ENCODE measurements around the gene LAMB4. TPM values are rescaled to one million over a fixed set of nuclear protein-coding genes. Genes with fewer than 3 reads are reported as not detected.

Gene LAMB4
- total and polyA plus RNA-seq, 2 experiments from 2014 or later, result not detected

DNA sequence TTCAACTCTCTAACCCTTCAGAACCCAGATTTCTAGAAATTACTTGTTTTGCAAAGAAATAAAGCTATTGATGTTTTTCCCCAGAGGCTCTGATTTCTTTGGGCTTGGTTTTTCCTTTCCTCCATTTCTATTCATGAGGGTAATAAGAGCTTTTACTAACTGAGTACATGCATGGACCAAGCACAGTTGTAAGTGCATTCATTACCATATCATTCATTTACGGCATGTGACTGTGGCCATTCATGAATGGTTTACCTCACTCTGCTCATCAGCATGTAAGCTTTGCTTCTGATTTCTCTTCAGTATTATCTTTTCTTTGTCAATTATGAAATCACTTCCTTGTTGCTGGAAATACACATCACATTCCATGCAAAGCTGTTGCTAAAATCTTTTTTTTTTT lies 42.4 kb downstream of the LAMB4 start:
- Histone ChIP-seq H3K4me3 (no peak overlapping the region), H3K4me2 (no peak overlapping the region), H3K4me1 (ENCODE audit: insufficient read depth) (no peaks in the 10 kb centered on the region), H3K27me3 (ENCODE audit: insufficient read depth) (no peaks in the 10 kb centered on the region), H3K36me3 (ENCODE audit: insufficient read depth) (no peaks in the 10 kb centered on the region), H3K27ac (ENCODE audit: low read depth) (no peak overlapping the region), H3F3A (replicated peaks; ENCODE audit: low read depth) (no peaks in the 10 kb centered on the region), H2AFZ (no peak overlapping the region), H3K9me2 (ENCODE audit: insufficient read depth) (peaks cover 7% of the 10 kb centered on the region; the same call in 1 of the 2 replicates), H3K79me2 (replicated peaks; ENCODE audit: insufficient read depth) (no peaks in the 10 kb centered on the region), H4K20me1 (replicated peaks; ENCODE audit: insufficient read depth) (no peaks in the 10 kb centered on the region)
- no peaks in the 10 kb centered on the region for H3K27me3 Mint-ChIP-seq (ENCODE audit: insufficient read depth, low read depth, poor library complexity)
- no peak overlapping the region for H3K27ac Mint-ChIP-seq
- no peak for ATAC-seq
- no peaks in the 10 kb centered on the region for H3K9me3 Mint-ChIP-seq
- H3K4me1 Mint-ChIP-seq, result no peaks in the 10 kb centered on the region; the same call in 2 of the 3 replicates
- no peak for DNase-seq (ENCODE audit: low spot score)
- H3K36me3 Mint-ChIP-seq (ENCODE audit: low read depth), result no peaks in the 10 kb centered on the region
- TF ChIP-seq ZNF114 (CRISPR knock-in tag; IDR thresholded peaks at IDR 0.05), result no peak
- H3K4me3 Mint-ChIP-seq, result no peak overlapping the region

DNA sequence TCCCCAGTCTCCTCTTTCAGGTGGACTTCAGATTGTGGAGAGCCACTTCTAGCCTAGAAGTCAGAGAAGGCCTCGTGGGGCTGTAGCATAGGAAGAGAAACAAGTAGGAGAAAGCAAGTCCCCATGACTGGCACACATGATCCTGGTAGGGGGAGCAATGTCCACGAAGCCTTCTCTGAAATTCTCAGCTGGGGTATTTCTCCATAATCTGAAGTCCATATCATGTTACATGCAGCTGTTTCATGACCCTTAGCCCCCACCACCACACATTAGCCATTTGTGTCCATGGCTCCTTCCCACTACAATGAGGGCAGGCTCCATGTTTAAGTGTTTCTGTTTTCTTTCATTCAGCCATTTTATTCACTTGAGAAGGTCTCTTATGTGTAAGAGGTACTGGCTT lies 43.2 kb downstream of the LAMB4 start:
- H3K79me2 ChIP-seq (replicated peaks; ENCODE audit: insufficient read depth), result no peaks in the 10 kb centered on the region
- no peaks in the 10 kb centered on the region for H3F3A ChIP-seq (replicated peaks; ENCODE audit: low read depth)
- Mint-ChIP-seq H3K36me3 (ENCODE audit: low read depth) (no peaks in the 10 kb centered on the region), H3K27me3 (ENCODE audit: insufficient read depth, low read depth, poor library complexity) (peaks cover under 1% of the 10 kb centered on the region), H3K27ac (no peak overlapping the region), H3K4me1 (no peaks in the 10 kb centered on the region; the same call in 2 of the 3 replicates), H3K9me3 (0 out of 3 replicates have a peak, but pooled peaks cover under 1% of the 10 kb centered on the region), H3K4me3 (no peak overlapping the region)
- DNase-seq (ENCODE audit: low spot score), result no peak
- H3K4me2 ChIP-seq, result no peak overlapping the region
- H3K27me3 ChIP-seq (ENCODE audit: insufficient read depth), result no peaks in the 10 kb centered on the region
- H3K9me2 ChIP-seq (ENCODE audit: insufficient read depth), result peaks cover 7% of the 10 kb centered on the region; the same call in 1 of the 2 replicates
- no peak overlapping the region for H3K27ac ChIP-seq (ENCODE audit: low read depth)
- H3K4me1 ChIP-seq (ENCODE audit: insufficient read depth), result no peaks in the 10 kb centered on the region
- H3K36me3 ChIP-seq (ENCODE audit: insufficient read depth), result no peaks in the 10 kb centered on the region
- H2AFZ ChIP-seq, result no peak overlapping the region
- H4K20me1 ChIP-seq (replicated peaks; ENCODE audit: insufficient read depth), result no peaks in the 10 kb centered on the region
- H3K4me3 ChIP-seq, result no peak overlapping the region
- no peak for ATAC-seq
- TF ChIP-seq CREB1 (CRISPR knock-in tag; IDR thresholded peaks at IDR 0.05; ENCODE audit: low read depth) (no peak), POLR2AphosphoS5 (IDR thresholded peaks at IDR 0.05; ENCODE audit: low read depth) (no peak), EZH2phosphoT487 (IDR thresholded peaks at IDR 0.05; ENCODE audit: unreplicated experiment) (no peak), ZNF114 (CRISPR knock-in tag; IDR thresholded peaks at IDR 0.05) (no peak), JUNB (IDR thresholded peaks at IDR 0.05; ENCODE audit: unreplicated experiment) (no peak), EZH2 (IDR thresholded peaks at IDR 0.05; ENCODE audit: low read depth, unreplicated experiment) (no peak), NANOG (IDR thresholded peaks at IDR 0.05; ENCODE audit: borderline replicate concordance) (no peak), ZNF331 (CRISPR knock-in tag; IDR thresholded peaks at IDR 0.05; ENCODE audit: low read depth) (no peak), STAT1 (IDR thresholded peaks at IDR 0.05; ENCODE audit: unreplicated experiment) (no peak)
- TF ChIP-seq, protein P1, sequence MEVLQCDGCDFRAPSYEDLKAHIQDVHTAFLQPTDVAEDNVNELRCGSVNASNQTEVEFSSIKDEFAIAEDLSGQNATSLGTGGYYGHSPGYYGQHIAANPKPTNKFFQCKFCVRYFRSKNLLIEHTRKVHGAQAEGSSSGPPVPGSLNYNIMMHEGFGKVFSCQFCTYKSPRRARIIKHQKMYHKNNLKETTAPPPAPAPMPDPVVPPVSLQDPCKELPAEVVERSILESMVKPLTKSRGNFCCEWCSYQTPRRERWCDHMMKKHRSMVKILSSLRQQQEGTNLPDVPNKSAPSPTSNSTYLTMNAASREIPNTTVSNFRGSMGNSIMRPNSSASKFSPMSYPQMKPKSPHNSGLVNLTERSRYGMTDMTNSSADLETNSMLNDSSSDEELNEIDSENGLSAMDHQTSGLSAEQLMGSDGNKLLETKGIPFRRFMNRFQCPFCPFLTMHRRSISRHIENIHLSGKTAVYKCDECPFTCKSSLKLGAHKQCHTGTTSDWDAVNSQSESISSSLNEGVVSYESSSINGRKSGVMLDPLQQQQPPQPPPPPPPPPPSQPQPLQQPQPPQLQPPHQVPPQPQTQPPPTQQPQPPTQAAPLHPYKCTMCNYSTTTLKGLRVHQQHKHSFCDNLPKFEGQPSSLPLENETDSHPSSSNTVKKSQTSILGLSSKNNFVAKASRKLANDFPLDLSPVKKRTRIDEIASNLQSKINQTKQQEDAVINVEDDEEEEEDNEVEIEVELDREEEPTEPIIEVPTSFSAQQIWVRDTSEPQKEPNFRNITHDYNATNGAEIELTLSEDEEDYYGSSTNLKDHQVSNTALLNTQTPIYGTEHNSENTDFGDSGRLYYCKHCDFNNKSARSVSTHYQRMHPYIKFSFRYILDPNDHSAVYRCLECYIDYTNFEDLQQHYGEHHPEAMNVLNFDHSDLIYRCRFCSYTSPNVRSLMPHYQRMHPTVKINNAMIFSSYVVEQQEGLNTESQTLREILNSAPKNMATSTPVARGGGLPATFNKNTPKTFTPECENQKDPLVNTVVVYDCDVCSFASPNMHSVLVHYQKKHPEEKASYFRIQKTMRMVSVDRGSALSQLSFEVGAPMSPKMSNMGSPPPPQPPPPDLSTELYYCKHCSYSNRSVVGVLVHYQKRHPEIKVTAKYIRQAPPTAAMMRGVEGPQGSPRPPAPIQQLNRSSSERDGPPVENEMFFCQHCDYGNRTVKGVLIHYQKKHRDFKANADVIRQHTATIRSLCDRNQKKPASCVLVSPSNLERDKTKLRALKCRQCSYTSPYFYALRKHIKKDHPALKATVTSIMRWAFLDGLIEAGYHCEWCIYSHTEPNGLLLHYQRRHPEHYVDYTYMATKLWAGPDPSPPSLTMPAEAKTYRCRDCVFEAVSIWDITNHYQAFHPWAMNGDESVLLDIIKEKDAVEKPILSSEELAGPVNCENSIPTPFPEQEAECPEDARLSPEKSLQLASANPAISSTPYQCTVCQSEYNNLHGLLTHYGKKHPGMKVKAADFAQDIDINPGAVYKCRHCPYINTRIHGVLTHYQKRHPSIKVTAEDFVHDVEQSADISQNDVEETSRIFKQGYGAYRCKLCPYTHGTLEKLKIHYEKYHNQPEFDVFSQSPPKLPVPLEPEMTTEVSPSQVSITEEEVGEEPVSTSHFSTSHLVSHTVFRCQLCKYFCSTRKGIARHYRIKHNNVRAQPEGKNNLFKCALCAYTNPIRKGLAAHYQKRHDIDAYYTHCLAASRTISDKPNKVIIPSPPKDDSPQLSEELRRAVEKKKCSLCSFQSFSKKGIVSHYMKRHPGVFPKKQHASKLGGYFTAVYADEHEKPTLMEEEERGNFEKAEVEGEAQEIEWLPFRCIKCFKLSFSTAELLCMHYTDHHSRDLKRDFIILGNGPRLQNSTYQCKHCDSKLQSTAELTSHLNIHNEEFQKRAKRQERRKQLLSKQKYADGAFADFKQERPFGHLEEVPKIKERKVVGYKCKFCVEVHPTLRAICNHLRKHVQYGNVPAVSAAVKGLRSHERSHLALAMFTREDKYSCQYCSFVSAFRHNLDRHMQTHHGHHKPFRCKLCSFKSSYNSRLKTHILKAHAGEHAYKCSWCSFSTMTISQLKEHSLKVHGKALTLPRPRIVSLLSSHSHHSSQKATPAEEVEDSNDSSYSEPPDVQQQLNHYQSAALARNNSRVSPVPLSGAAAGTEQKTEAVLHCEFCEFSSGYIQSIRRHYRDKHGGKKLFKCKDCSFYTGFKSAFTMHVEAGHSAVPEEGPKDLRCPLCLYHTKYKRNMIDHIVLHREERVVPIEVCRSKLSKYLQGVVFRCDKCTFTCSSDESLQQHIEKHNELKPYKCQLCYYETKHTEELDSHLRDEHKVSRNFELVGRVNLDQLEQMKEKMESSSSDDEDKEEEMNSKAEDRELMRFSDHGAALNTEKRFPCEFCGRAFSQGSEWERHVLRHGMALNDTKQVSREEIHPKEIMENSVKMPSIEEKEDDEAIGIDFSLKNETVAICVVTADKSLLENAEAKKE (CRISPR knock-in tag; IDR thresholded peaks at IDR 0.05), result no peak
- TF ChIP-seq, protein P2, sequence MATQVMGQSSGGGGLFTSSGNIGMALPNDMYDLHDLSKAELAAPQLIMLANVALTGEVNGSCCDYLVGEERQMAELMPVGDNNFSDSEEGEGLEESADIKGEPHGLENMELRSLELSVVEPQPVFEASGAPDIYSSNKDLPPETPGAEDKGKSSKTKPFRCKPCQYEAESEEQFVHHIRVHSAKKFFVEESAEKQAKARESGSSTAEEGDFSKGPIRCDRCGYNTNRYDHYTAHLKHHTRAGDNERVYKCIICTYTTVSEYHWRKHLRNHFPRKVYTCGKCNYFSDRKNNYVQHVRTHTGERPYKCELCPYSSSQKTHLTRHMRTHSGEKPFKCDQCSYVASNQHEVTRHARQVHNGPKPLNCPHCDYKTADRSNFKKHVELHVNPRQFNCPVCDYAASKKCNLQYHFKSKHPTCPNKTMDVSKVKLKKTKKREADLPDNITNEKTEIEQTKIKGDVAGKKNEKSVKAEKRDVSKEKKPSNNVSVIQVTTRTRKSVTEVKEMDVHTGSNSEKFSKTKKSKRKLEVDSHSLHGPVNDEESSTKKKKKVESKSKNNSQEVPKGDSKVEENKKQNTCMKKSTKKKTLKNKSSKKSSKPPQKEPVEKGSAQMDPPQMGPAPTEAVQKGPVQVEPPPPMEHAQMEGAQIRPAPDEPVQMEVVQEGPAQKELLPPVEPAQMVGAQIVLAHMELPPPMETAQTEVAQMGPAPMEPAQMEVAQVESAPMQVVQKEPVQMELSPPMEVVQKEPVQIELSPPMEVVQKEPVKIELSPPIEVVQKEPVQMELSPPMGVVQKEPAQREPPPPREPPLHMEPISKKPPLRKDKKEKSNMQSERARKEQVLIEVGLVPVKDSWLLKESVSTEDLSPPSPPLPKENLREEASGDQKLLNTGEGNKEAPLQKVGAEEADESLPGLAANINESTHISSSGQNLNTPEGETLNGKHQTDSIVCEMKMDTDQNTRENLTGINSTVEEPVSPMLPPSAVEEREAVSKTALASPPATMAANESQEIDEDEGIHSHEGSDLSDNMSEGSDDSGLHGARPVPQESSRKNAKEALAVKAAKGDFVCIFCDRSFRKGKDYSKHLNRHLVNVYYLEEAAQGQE (IDR thresholded peaks at IDR 0.05; ENCODE audit: unreplicated experiment), result no peak
- TF ChIP-seq, protein P3, sequence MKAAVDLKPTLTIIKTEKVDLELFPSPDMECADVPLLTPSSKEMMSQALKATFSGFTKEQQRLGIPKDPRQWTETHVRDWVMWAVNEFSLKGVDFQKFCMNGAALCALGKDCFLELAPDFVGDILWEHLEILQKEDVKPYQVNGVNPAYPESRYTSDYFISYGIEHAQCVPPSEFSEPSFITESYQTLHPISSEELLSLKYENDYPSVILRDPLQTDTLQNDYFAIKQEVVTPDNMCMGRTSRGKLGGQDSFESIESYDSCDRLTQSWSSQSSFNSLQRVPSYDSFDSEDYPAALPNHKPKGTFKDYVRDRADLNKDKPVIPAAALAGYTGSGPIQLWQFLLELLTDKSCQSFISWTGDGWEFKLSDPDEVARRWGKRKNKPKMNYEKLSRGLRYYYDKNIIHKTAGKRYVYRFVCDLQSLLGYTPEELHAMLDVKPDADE (IDR thresholded peaks at IDR 0.05), result no peak

Data from GM23338 (cell line).